Jurkat, Clone E6-1 (cell line): Measurements from ENCODE around the gene HIVEP3.

Source experiments
- DNase-seq: peaks from one replicate; pipeline ENCODE4 v3.0.0-alpha.2; 2011; ENCODE audit warnings: low read depth, low spot score
- H3K4me3 ChIP-seq: 2 replicates; pipeline ENCODE4 v1.5.1; 2011; ENCODE audit warnings: mild to moderate bottlenecking, low read length, control low read depth, moderate library complexity

Gene HIVEP3

GRCh38 chr1:41534181-41535076 is 384.3 kb downstream of the HIVEP3 start:
- no peak overlapping the region for H3K4me3 ChIP-seq
- DNase-seq, result no peak

DNA sequence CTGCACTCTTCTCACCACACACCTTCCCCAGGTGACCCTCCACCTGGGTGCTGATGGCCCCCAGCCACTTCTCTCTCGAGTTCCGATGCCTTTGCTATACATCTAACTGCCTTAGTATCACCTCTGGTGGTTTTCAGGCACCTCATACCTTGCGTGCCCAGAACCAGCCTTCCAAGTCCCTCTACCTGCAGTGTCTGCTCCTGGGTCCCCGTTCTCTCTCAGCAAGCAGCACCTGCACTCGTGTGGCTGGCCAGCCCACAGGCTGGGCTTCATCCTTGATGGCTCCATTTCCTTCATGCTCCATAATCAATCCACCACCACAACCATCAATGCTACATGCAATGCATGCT is 385.0 kb downstream of the HIVEP3 start:
- no peak for DNase-seq
- H3K4me3 ChIP-seq, result no peak overlapping the region

DNA sequence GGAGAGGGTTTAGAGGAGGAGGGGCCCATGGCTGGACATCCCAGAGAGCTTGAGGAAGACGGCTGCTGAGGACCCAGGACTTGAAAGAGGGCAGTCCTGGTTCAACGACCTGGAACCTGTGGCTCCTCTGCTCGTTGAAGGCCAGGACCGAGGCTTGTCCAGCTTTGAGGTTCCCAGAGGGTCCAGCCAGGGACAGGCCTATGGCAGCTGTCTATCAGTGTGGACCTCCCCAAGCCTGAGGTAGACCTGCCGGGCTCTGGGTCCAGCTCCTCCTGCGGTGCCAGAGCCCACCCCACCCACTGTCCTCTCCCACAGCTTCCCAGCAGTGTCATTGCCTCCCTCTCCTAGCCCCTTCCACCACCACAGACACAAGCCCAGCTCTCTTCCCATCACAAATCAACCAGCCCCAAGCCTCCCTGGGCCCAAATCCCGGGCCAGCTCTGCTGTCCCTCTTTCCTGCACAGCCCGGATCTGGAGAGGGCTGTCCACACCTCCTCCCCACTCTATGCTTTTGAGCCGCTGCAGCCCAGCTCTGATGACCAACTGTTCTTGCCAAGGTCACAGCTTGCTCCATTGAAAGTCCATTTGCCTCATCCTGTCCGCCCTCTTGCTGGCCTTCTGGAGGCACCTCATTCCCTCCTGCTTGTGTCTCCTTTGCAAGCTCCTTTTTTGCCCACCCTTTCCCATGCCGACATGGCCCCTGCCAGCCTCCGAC is 385.5 kb downstream of the HIVEP3 start:
- H3K4me3 ChIP-seq, result no peak overlapping the region
- no peak for DNase-seq

DNA sequence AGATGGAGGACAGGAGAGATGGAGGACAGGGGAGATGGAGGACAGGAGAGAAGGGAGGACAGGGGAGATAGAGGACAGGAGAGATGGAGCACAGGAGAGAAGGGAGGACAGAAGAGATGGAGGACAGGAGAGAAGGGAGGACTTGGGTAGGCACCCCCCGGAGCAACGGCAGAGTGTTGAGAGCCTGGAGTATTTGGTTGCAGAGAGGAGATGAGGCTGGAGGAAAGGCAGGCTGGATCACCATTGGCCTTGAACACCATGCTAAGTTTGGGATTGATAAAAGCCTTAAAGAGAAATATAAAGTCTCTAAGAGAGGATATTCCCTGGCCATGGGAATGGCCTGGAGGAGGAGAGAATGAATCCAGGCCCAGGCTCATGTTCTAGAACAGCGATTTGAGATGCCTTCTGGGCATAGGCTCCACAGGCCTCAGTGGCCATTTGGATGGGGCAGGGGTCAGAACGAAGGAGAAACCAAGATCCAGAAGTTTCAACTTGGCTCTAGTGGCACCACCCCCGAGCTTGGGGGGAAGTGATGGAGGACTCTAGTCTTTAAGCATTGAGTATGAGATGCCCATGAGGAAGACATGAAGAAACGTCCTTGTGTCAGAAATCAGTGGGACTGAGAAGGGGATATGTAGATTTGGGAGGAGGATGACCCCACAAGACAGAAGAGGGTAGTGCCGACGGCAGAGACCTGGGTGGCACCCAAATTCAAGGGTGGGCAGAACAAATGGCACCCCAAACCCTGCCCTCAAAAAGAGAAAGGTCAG is 386.3 kb downstream of the HIVEP3 start:
- DNase-seq, result no peak
- H3K4me3 ChIP-seq, result no peak overlapping the region

DNA sequence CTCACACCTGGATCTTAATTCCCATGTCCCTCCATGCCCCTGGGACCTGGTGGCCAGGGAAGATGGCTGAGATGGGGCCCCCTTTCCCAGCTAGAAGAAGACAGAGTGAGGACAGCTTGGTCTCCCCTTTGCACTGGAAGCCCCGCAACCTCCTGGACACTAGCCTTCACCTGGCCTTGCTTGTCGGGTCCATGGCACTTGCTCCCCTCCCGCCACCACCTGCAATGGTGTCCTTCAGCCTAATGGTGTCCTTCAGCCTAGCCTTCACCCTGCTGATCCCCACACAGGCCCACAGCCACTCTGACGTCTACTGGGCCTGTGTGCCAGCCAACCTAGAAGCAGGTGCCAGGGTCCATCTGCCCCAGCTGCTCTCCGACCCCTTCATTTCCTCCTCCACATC is 388.3 kb downstream of the HIVEP3 start:
- DNase-seq, result no peak
- no peak overlapping the region for H3K4me3 ChIP-seq

DNA sequence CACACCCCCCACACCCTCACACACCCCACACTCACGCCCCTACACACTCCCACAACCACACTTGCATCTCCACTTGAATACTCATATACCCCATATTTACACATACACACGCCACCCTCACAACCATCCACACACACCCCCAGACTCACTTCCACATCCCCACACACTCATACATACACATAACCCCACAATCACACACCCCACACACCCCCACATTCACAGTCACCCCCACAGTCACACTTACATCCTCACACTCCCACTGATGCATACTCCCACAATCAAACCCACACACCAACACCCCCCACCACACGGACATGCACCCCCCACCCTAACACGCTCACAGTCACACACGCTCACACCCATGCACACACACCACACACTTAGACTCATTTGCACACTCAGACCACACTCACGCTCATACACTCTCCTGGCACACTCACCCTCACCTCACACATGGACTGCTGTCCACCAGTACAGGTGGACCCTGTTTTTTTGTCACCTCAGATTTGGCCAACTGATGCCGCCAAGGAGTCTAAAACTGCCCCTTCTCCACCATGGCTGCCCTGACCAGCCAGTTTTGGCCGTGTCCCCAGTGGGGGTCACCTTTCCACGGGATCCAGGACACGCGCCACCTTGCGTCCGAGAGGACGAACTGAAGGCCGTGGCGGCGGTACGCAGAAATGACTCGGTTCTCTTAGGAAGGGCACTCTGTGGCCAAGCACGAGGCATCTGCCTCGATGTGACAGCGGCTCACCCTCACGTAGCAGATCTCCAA is 388.9 kb downstream of the HIVEP3 start:
- no peak for DNase-seq
- no peak overlapping the region for H3K4me3 ChIP-seq

DNA sequence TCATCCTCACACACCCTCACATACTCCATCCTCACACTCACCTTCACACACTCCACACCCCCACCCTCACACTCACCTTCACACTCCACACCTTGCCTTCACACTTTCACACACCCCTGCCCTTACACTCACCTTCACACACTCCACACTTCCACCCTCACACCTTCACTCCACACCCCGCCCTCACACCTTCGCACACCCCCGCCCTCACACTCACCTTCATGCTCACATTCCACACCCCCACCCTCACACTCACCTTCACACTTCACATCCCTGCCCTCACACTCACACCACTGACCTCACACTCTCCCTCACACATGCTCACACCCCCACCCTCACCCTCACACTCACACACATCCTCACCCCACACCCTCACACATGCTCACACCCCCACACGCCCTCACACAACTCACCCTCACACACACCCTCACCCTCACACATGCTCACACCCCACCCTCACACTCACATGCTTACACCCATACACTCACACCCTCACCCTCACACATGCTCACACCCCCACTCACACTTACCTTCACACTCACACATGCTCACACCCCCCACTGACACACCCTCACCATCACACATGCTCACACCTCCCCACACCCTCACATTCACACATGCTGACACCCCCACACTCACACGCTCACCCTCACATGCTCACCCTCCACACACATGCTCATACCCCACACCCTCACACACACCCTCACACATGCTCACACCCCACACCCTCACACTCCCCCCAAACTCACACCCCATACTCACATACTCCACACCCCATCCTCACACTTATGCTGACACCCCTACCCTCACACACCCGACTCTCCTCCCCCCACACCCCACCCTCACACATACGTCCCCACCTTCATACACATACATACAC is 389.8 kb downstream of the HIVEP3 start:
- no peak for DNase-seq
- no peak overlapping the region for H3K4me3 ChIP-seq

GRCh38 chr1:41528106-41528505 is 390.6 kb downstream of the HIVEP3 start:
- H3K4me3 ChIP-seq, result no peak overlapping the region
- DNase-seq, result no peak

DNA sequence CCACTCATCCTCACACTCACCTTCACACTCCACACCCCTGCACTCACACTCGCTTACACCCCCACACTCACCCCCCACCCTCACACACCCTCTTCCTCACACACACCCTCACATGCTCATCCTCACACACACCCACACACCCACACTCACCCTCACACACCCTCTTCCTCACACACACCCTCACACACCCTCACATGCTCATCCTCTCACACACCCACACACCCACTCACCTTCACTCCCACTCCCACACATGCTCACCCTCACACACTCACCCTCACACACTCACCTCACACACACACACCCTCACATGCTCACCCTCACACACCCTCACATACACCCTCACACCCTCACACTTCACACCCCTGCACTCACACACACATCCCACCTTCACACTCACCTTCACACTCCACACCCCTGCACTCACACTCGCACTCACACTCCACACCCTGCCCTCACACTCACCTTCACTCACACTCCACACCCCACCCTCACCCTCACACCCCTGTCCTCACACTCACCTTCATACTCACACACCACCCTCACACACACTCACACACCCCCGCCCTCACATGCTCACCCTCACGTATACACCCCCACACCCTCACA is 391.7 kb downstream of the HIVEP3 start:
- no peak overlapping the region for H3K4me3 ChIP-seq
- no peak for DNase-seq

- no peak for DNase-seq
Observed at GRCh38 chr1:41525891-41526587, 392.7 kb downstream of the HIVEP3 start.

GRCh38 chr1:41524676-41525675 is 393.7 kb downstream of the HIVEP3 start:
- DNase-seq, result no peak
- H3K4me3 ChIP-seq, result no peak overlapping the region

More at GRCh38 chr1:41525891-41526587, 392.7 kb downstream of the HIVEP3 start:
- H3K4me3 ChIP-seq, result no peak overlapping the region

GRCh38 chr1:41523949-41524675 is 394.6 kb downstream of the HIVEP3 start:
- H3K4me3 ChIP-seq, result no peak overlapping the region
- no peak for DNase-seq

GRCh38 chr1:41523071-41523470 is 395.7 kb downstream of the HIVEP3 start:
- H3K4me3 ChIP-seq, result no peak overlapping the region
- DNase-seq, result no peak

DNA sequence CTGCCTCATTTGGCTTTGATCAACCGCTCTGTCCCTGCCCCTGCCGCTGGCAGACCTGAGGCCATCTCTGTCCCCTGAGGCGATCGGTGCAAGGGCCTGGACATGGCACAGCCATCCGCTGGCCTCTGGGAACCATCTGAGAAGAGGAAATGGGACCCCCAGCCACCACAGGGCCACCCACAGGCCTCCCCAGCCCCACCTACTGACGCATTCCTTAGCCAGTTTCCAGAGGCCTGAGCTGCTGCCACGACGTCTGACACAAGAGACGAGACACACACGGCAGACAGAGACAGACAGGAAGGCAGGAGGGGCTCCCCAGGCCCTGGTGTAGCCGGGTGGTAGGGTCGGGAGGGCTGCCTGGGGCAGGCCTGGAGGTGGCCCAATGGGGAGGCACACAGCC is 397.0 kb downstream of the HIVEP3 start:
- DNase-seq, result no peak
- H3K4me3 ChIP-seq, result no peak overlapping the region

DNA sequence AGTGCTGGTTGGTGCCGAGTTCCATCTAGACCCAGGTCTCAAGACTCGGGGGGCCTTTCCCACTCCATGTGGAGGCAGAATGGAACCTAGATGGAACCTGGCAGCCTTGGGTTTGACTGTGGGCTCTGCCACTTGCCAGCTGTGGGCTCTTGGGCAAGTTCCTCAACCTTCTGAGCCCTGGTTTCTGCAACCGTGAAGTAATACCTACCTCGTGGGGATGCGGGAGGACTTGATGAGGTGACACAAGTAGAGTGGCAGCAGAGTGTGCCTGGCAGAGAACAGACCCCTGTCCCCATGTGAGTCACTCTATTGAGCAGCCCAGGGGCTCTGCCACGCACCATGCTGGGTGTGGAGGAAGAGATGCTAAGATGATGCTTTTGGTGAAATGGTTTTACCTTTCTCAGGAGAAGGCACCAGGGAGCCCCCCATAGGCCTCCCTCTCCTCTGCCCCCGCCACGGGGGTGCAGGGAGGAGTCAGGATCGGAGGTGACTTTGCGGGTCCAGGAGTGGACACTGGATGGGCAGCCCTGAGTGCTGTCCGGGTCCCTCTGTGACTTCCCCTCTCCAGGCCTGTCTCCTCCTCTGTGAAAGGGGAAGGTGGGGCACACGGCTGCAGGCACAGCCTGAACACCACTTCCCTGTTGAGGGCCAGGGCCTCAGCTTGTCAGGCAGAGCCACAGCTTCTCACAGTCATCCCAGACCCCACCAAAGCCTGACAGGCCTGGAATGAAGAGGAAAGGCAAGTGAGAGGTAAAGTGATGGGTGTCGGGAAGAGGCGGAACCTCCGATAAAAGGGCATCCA is 397.6 kb downstream of the HIVEP3 start:
- no peak overlapping the region for H3K4me3 ChIP-seq
- DNase-seq, result no peak
